Breast epithelium (tissue), 3 donors: ENCODE measurements around the gene LMOD3.

Experiments
- CTCF ChIP-seq, 3 donors: fragments of 450-650 bp; IDR thresholded peaks; one replicate each; pipeline ENCODE4 v1.5.1; 2016 to 2017; ENCODE audit warnings: antibody characterized with exemption in 3 of 3, mild to moderate bottlenecking in 3 of 3, moderate library complexity in 3 of 3
- POLR2A ChIP-seq: fragments of 450-650 bp; IDR thresholded peaks from one replicate; pipeline ENCODE4 v1.6.1; 2016; ENCODE audit warnings: antibody characterized with exemption, mild to moderate bottlenecking, moderate library complexity

- TF ChIP-seq POLR2A (no peak), CTCF (IDR thresholded peaks at IDR 0.05) (no peak)
These were observed 445 bp downstream of the LMOD3 start for GRCh38 chr3:69121950-69122349.
